NB4 (cell line): ENCODE measurements around the gene SEMA6B.

Experiments used
- CTCF ChIP-seq: IDR thresholded peaks from one replicate; pipeline ENCODE4 v1.5.1; 2012; ENCODE audit warnings: low read depth, low read length
- MAX ChIP-seq: IDR thresholded peaks from 2 replicates; pipeline ENCODE4 v1.6.1; 2011; ENCODE audit warnings: low read depth, low read length
- MYC ChIP-seq: IDR thresholded peaks from 2 replicates; pipeline ENCODE4 v1.6.1; 2011; ENCODE audit warnings: low read depth, low read length
- POLR2A ChIP-seq: IDR thresholded peaks from 2 replicates; pipeline ENCODE4 v1.6.1; 2011; ENCODE audit warnings: mild to moderate bottlenecking; ENCODE audit not compliant: insufficient read length; ENCODE audit errors: extremely low read depth

DNA sequence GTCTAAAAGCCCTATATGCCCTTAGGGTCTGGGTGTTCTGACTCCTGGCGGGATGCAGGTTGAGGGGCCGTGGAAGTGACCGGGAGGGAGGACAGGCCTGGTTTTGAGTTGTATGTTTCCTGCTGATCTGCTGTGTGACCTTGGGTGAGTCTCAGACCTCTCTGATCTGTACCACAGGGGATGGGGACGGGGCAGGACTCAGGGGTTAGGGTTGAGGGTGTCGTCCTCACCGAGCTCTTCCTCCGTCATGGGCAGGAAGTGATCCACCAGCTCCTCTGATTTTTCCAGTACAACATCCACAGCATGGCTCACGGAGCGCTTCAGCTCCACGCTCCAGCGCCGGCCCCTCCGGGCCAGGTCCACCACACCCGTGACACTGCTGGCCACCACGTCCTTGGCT lies 30.6 kb downstream of the SEMA6B start:
- TF ChIP-seq CTCF: no peak
- TF ChIP-seq POLR2A: no peak
- TF ChIP-seq MYC: no peak
- no peak for TF ChIP-seq MAX
